ENCODE data around the gene VWDE. TPM values are rescaled to one million over a fixed set of nuclear protein-coding genes. Genes with fewer than 3 reads are reported as not detected.

Gene VWDE
- total RNA-seq, 1 donor from 2014 or later = 9.8 TPM

DNA sequence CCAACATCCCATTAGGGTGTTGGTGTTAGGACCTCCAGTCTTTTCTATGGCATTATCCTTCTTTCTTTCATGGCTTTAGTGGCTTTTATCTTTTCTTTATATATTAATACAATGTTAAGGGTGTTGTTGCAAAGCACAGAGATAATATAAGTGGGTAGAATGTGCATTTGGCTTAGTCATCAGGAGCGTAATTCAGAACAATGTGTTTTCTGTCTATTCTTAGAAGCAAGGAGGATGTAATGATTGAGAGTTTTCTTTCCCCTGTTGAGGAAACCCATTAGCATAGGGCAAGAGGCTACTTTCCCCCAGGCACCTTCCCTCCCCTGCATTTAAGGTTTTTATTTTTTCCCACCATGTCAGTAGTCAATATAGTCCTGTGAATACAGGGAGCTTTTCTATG, 112.9 kb downstream of the VWDE start:
- no peak overlapping the region for H3K9ac ChIP-seq
- H3K27ac Mint-ChIP-seq = no peak overlapping the region
- no peak overlapping the region for H3K27ac ChIP-seq
- H3K36me3 Mint-ChIP-seq = no peaks in the 10 kb centered on the region
- no peaks in the 10 kb centered on the region for H3K4me1 ChIP-seq
- no peaks in the 10 kb centered on the region for H3K27me3 ChIP-seq
- no peaks in the 10 kb centered on the region for H3K9me3 ChIP-seq (ENCODE audit: low read depth)
- no peaks in the 10 kb centered on the region for H4K20me1 ChIP-seq (ENCODE audit: low read depth)
- no peak overlapping the region for H3K4me3 ChIP-seq
- no peaks in the 10 kb centered on the region for H3K36me3 ChIP-seq
- no peak overlapping the region for H2AFZ ChIP-seq (replicated peaks)
- no peaks in the 10 kb centered on the region for H3K79me2 ChIP-seq (ENCODE audit: low read depth)
- no peak overlapping the region for H3K4me2 ChIP-seq
- DNase-seq (ENCODE audit: low spot score) = no peak
- H3F3A ChIP-seq (ENCODE audit: low read depth) = no peaks in the 10 kb centered on the region
- TF ChIP-seq, protein P1, sequence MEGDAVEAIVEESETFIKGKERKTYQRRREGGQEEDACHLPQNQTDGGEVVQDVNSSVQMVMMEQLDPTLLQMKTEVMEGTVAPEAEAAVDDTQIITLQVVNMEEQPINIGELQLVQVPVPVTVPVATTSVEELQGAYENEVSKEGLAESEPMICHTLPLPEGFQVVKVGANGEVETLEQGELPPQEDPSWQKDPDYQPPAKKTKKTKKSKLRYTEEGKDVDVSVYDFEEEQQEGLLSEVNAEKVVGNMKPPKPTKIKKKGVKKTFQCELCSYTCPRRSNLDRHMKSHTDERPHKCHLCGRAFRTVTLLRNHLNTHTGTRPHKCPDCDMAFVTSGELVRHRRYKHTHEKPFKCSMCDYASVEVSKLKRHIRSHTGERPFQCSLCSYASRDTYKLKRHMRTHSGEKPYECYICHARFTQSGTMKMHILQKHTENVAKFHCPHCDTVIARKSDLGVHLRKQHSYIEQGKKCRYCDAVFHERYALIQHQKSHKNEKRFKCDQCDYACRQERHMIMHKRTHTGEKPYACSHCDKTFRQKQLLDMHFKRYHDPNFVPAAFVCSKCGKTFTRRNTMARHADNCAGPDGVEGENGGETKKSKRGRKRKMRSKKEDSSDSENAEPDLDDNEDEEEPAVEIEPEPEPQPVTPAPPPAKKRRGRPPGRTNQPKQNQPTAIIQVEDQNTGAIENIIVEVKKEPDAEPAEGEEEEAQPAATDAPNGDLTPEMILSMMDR (IDR thresholded peaks at IDR 0.05) = no peak
- TF ChIP-seq EZH2 (IDR thresholded peaks at IDR 0.05) (no peak), EZH2phosphoT487 (IDR thresholded peaks at IDR 0.05) (no peak)
- peaks cover 2% of the 10 kb centered on the region for H3K27me3 Mint-ChIP-seq (ENCODE audit: insufficient read depth, low read depth)
- peaks cover 3% of the 10 kb centered on the region for H3K9me3 Mint-ChIP-seq
- no peak overlapping the region for H3K4me3 Mint-ChIP-seq
- peaks cover under 1% of the 10 kb centered on the region for H3K4me1 Mint-ChIP-seq

DNA sequence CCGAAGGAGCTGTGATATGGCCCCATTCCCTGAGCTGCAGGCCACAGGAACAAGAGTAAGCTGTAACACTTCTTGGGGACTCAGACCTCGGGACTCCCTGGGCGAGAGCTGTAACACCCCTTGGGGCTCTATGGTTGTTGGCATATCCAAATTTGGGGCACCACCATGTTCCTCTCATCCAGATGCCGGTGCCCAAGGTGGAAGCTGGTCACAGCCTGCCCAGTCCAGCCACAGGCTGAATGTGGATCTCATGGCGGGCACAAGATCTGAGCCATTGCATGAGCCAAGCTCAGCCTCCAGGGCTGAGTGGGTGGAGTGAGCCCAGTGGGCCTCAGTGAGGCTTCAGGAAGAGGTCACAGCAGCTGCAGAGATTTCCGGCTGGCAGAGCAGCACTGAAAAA, 113.7 kb downstream of the VWDE start:
- H3K36me3 ChIP-seq = no peaks in the 10 kb centered on the region
- H3K27me3 ChIP-seq = no peaks in the 10 kb centered on the region
- peaks cover 3% of the 10 kb centered on the region for H3K9me3 Mint-ChIP-seq
- no peak overlapping the region for H3K4me3 ChIP-seq
- H3K4me2 ChIP-seq = no peak overlapping the region
- DNase-seq (ENCODE audit: low spot score) = no peak
- no peak overlapping the region for H3K27ac ChIP-seq
- H3K4me1 ChIP-seq = no peaks in the 10 kb centered on the region
- no peaks in the 10 kb centered on the region for H4K20me1 ChIP-seq (ENCODE audit: low read depth)
- H2AFZ ChIP-seq (replicated peaks) = no peak overlapping the region
- H3K9me3 ChIP-seq (ENCODE audit: low read depth) = no peaks in the 10 kb centered on the region
- no peaks in the 10 kb centered on the region for H3K4me1 Mint-ChIP-seq
- H3K27me3 Mint-ChIP-seq (ENCODE audit: insufficient read depth, low read depth) = peaks cover 2% of the 10 kb centered on the region
- H3K9ac ChIP-seq = no peak overlapping the region
- no peaks in the 10 kb centered on the region for H3F3A ChIP-seq (ENCODE audit: low read depth)
- no peaks in the 10 kb centered on the region for H3K79me2 ChIP-seq (ENCODE audit: low read depth)
- TF ChIP-seq, protein P1 (IDR thresholded peaks at IDR 0.05) = no peak
- TF ChIP-seq EZH2 (IDR thresholded peaks at IDR 0.05) = no peak
- no peak for TF ChIP-seq EZH2phosphoT487 (IDR thresholded peaks at IDR 0.05)
- no peaks in the 10 kb centered on the region for H3K36me3 Mint-ChIP-seq
- no peak overlapping the region for H3K4me3 Mint-ChIP-seq
- H3K27ac Mint-ChIP-seq = no peak overlapping the region

DNA sequence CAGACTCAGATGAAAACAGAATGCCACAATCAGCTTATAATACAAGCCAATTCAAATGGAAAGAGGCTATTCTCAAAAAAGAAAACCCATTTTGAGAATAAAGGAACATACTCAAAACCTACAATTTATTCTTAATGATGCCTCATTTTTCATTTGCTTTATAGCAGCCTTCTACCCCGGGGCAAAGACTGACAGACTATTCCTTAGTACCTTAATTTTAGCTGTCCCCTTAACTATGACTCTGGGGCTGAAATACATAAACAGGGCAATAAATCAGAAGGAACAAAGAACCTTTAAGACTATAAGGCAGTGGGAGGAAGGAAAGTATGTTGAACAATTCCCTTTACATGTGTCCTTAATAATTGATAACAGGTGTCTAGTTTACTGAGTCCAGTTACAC, 115.8 kb downstream of the VWDE start:
- Histone ChIP-seq H3K27me3 (no peaks in the 10 kb centered on the region), H3F3A (ENCODE audit: low read depth) (no peaks in the 10 kb centered on the region), H3K27ac (no peak overlapping the region), H3K9ac (no peak overlapping the region), H3K4me2 (no peak overlapping the region), H2AFZ (replicated peaks) (no peak overlapping the region), H3K4me1 (no peaks in the 10 kb centered on the region), H3K36me3 (no peaks in the 10 kb centered on the region), H3K79me2 (ENCODE audit: low read depth) (no peaks in the 10 kb centered on the region), H3K9me3 (ENCODE audit: low read depth) (no peaks in the 10 kb centered on the region), H3K4me3 (no peak overlapping the region), H4K20me1 (ENCODE audit: low read depth) (no peaks in the 10 kb centered on the region)
- Mint-ChIP-seq H3K27me3 (ENCODE audit: insufficient read depth, low read depth) (peaks cover 2% of the 10 kb centered on the region), H3K36me3 (no peaks in the 10 kb centered on the region), H3K9me3 (peaks cover 3% of the 10 kb centered on the region), H3K27ac (peak overlapping the region; percentile 23), H3K4me1 (no peaks in the 10 kb centered on the region), H3K4me3 (no peak overlapping the region)
- TF ChIP-seq, protein P1 (IDR thresholded peaks at IDR 0.05) = no peak
- no peak for TF ChIP-seq EZH2 (IDR thresholded peaks at IDR 0.05)
- no peak for TF ChIP-seq EZH2phosphoT487 (IDR thresholded peaks at IDR 0.05)
- no peak for DNase-seq (ENCODE audit: low spot score)

Data from neural progenitor cell (in vitro differentiated cells).